OCI-LY3 (cell line): ENCODE measurements around the gene PFN1.

ENCODE experiments used
- CTCF ChIP-seq: fragments of 200-600, 300-600 bp; sonication (generic); IDR thresholded peaks from 2 replicates; pipeline ENCODE4 v1.5.1; 2014; ENCODE audit warnings: antibody characterized with exemption, low read length, low read depth
- EZH2phosphoT487 ChIP-seq: fragments of 200-600 bp; shearing (Covaris generic); IDR thresholded peaks from 2 replicates; pipeline ENCODE4 v1.6.1; 2018; ENCODE audit warnings: antibody characterized with exemption, mixed run types, low read depth

GRCh38 chr17:4982305-4982704 is 34.0 kb upstream of the PFN1 start:
- TF ChIP-seq CTCF (no peak), EZH2phosphoT487 (no peak)
